ENCODE data around the gene MISP3. TPM values are rescaled to one million over a fixed set of nuclear protein-coding genes. Genes with fewer than 3 reads are reported as not detected.
A peak's percentile ranks its signal among the peaks of the same experiment; 100 is the strongest.

MISP3 gene
- total and polyA plus RNA-seq, 8 donors = 6.4 to 21.4 (median 8.3) TPM

GRCh38 chr19:14112809-14113385 lies 40.3 kb downstream of the MISP3 start:
- Histone ChIP-seq H3K27me3 (no peaks in the 10 kb centered on the region), H3K4me3 (no peak overlapping the region), H3K27ac (peak overlapping the region; percentile 2 to 23 (median 10)), H3K9me3 (no peaks in the 10 kb centered on the region), H3K4me1 (peaks cover 14 to 29% (median 16%) of the 10 kb centered on the region in 3 donors), H3K36me3 (no peaks in the 10 kb centered on the region)
- ATAC-seq = no peak
- no peak for FAIRE-seq
- 34 to 35% methylated on average over 11 to 12 of the region's 12 CpGs for WGBS, 2 donors
- DNase-seq = peak in 1 of 6 donors; percentile 31
- intact Hi-C loops (cut with DNase I) = no loop called here
- no peak for TF ChIP-seq CTCF (IDR thresholded peaks at IDR 0.05)

DNA sequence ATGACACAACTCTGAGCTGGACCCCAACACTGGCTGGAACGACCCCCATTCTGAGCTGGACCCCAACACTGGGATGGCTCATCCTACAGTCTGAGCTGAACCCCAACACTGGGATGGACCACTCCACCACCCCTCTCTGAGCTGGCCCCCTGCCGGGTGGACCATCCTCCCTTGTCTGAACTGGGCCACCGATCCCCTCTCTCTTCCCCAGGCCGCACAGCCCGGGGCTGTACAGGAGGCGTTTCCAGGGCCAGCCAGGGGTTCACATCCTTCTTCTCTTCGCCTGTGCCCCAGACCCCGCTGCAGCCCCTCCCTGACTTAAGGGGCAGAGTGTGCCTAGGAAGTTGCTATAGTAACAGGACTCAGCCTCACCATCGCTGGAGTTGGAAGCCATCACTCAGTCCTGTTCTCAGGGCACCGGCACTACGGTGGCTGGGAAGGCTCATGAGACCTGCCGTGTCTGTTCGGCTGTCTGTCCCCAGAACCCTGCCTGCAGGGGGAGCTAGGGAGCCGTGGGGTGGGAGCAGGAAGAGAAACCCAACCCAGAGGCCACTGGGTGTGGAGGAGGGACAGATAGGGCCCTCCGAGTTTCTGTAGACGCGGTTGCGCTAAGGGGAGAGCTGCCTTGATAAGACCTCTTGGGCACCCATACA lies 41.3 kb downstream of the MISP3 start:
- DNase-seq (peak in 5 of 6 donors; percentile 35 to 81 (median 74)), FAIRE-seq (no peak)
- no peak overlapping the region for H3K4me3 ChIP-seq

DNA sequence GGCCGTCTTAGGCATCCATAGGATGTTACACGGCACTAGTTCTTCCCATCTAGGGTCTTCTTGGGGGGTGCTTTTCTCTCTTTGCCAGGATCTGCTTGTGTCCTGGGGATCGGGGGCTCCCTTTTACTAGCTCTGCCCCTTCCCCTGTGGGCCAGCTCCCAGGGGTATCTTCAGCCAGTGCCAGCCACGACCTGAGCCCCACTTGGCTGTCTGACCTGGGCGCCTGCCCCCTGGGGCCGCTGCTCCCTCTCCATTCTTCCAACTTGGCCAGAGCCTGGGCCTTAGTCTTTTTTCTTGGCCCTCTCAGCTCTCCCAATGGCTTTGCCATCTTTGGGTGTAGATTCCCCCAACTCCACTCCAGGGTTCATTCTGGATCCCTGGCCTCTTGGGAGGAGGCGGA lies 41.9 kb downstream of the MISP3 start:
- H3K4me1 ChIP-seq = peaks cover 24 to 39% (median 25%) of the 10 kb centered on the region in 3 donors
- ATAC-seq (no peak), FAIRE-seq (no peak), DNase-seq (peak in 1 of 6 donors; percentile 55)
- H3K27ac ChIP-seq = no peak overlapping the region
- H3K4me3 ChIP-seq = no peak overlapping the region
- 80 to 87% methylated on average over 5 to 7 of the region's 7 CpGs for WGBS, 2 donors
- intact Hi-C loops (cut with DNase I) = no loop called here
- no peaks in the 10 kb centered on the region for H3K27me3 ChIP-seq
- no peak for TF ChIP-seq CTCF (IDR thresholded peaks at IDR 0.05)
- no peaks in the 10 kb centered on the region for H3K9me3 ChIP-seq
- H3K36me3 ChIP-seq = no peaks in the 10 kb centered on the region

More for the DNA sequence above, 41.3 kb downstream of the MISP3 start:
- peak overlapping the region in 1 of 4 donors; percentile 2 for H3K27ac ChIP-seq
- no peaks in the 10 kb centered on the region for H3K9me3 ChIP-seq
- H3K36me3 ChIP-seq = no peaks in the 10 kb centered on the region
- WGBS, 2 donors = 75 to 79% methylated on average over 18 of the region's 18 CpGs
- TF ChIP-seq CTCF (IDR thresholded peaks at IDR 0.05) = peak in 1 of 4 donors; percentile 7
- no peaks in the 10 kb centered on the region for H3K27me3 ChIP-seq
- ATAC-seq = no peak
- intact Hi-C loops (cut with DNase I) = no loop called here
- H3K4me1 ChIP-seq = peaks cover 18 to 34% (median 19%) of the 10 kb centered on the region in 3 donors

GRCh38 chr19:14114854-14115253 lies 42.3 kb downstream of the MISP3 start:
- intact Hi-C loops (cut with DNase I) = no loop called here
- no peaks in the 10 kb centered on the region for H3K9me3 ChIP-seq
- FAIRE-seq (no peak), DNase-seq (peak in 5 of 6 donors; percentile 49 to 80 (median 61)), ATAC-seq (no peak)
- peaks cover 25 to 43% (median 25%) of the 10 kb centered on the region in 3 donors for H3K4me1 ChIP-seq
- no peaks in the 10 kb centered on the region for H3K36me3 ChIP-seq
- TF ChIP-seq CTCF (IDR thresholded peaks at IDR 0.05) = peak in 3 of 4 donors; percentile 40 to 51 (median 45)
- no peak overlapping the region for H3K27ac ChIP-seq
- H3K27me3 ChIP-seq = no peaks in the 10 kb centered on the region
- 41 to 47% methylated on average over 9 of the region's 9 CpGs for WGBS, 2 donors
- H3K4me3 ChIP-seq = no peak overlapping the region

DNA sequence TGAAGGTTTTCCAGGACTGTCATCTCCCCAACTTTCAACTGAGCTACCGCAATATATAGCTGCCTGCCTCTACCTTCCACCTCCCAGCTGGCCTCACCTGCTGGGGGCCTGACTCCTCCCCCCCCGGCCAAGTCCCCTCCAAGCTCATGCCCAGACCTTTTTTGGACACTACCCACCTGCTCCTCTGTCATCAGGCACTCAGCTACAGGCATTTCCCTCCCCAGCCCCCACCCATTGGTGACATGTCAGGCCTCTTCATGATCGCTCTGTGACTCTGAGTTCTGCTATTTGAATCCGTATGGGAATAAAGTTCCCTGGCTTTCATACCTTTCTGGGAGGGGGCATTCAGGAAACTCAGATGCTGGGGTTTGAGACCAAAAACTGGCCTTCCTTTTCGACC lies 43.2 kb downstream of the MISP3 start:
- ATAC-seq (no peak), DNase-seq (no peak), FAIRE-seq (no peak)
- Histone ChIP-seq H3K36me3 (no peaks in the 10 kb centered on the region), H3K27me3 (no peaks in the 10 kb centered on the region), H3K4me1 (peaks cover 25 to 43% (median 25%) of the 10 kb centered on the region in 3 donors), H3K9me3 (no peaks in the 10 kb centered on the region), H3K4me3 (no peak overlapping the region), H3K27ac (no peak overlapping the region)
- intact Hi-C loops (cut with DNase I) = no loop called here
- no peak for TF ChIP-seq CTCF (IDR thresholded peaks at IDR 0.05)
- WGBS, 2 donors = 60 to 63% methylated on average over 5 of the region's 5 CpGs
